GM18517 (cell line): Measurements from ENCODE around the gene FNDC3A.

Source experiments
- ATAC-seq: cut with Tn5 transposase; IDR thresholded peaks from one replicate; pipeline ENCODE4 v1.9.1; 2021; ENCODE audit warnings: mild to moderate bottlenecking, moderate library complexity; ENCODE audit not compliant: unreplicated experiment

The FNDC3A gene

GRCh38 chr13:49213997-49214916 is 238.5 kb downstream of the FNDC3A start:
- ATAC-seq, result no peak

GRCh38 chr13:49214917-49215376 is 239.2 kb downstream of the FNDC3A start:
- ATAC-seq, result no peak

- ATAC-seq, result no peak
These were observed 240.6 kb downstream of the FNDC3A start for GRCh38 chr13:49216334-49216733.

- no peak for ATAC-seq
These were observed 242.3 kb downstream of the FNDC3A start for GRCh38 chr13:49217962-49218492.

GRCh38 chr13:49218493-49219051 is 242.9 kb downstream of the FNDC3A start:
- ATAC-seq, result no peak

GRCh38 chr13:49219647-49220035 is 243.9 kb downstream of the FNDC3A start:
- no peak for ATAC-seq

GRCh38 chr13:49220036-49220855 is 244.5 kb downstream of the FNDC3A start, which contains the start of gene MLNR:
TSS of gene MLNR (plus strand) at chr13:49220338. CDS start at chr13:49220338, 0 bp downstream.
- ATAC-seq, result no peak

GRCh38 chr13:49220856-49221589 is 245.3 kb downstream of the FNDC3A start:
- no peak for ATAC-seq

- ATAC-seq, result no peak
These were observed 245.9 kb downstream of the FNDC3A start for GRCh38 chr13:49221590-49221965.

- ATAC-seq, result no peak
These were observed 249.7 kb downstream of the FNDC3A start for GRCh38 chr13:49225223-49226042.

- no peak for ATAC-seq
These were observed 250.9 kb downstream of the FNDC3A start for GRCh38 chr13:49226613-49227012.

- ATAC-seq, result no peak
These were observed 259.0 kb downstream of the FNDC3A start for GRCh38 chr13:49234741-49235140.

GRCh38 chr13:49235856-49236431 is 260.2 kb downstream of the FNDC3A start:
- ATAC-seq, result no peak

GRCh38 chr13:49238621-49239020 is 262.9 kb downstream of the FNDC3A start:
- ATAC-seq, result no peak

- no peak for ATAC-seq
These were observed 264.3 kb downstream of the FNDC3A start for GRCh38 chr13:49240017-49240416.

GRCh38 chr13:49241296-49241695 is 265.6 kb downstream of the FNDC3A start:
- ATAC-seq, result no peak

- no peak for ATAC-seq
These were observed 269.4 kb downstream of the FNDC3A start for GRCh38 chr13:49245101-49245500.

GRCh38 chr13:49246850-49247642 is 271.3 kb downstream of the FNDC3A start:
- ATAC-seq, result peak; percentile 37
